Esophagus muscularis mucosa (tissue), 4 donors: ENCODE data around the gene SLC16A13.

ENCODE experiments used
- EP300 ChIP-seq: sonication (generic); formaldehyde crosslinking; IDR thresholded peaks from one replicate; pipeline ENCODE4 v1.6.1; 2017; ENCODE audit warnings: antibody characterized with exemption
- POLR2A ChIP-seq: fragments of 450-650 bp; IDR thresholded peaks from one replicate; pipeline ENCODE4 v1.6.1; 2017; ENCODE audit warnings: antibody characterized with exemption, moderate library complexity, mild to moderate bottlenecking, low read depth
- TF ChIP-seq, protein P1 (sequence below), 3 experiments: fragments of 200-600 bp in 2 of 3; fragments of 450-650 bp in 1 of 3; sonication (generic) in 2 of 3; IDR thresholded peaks; one replicate each; pipeline ENCODE4 v1.5.1; 2017 to 2019; ENCODE audit warnings: antibody characterized with exemption in 3 of 3, mild to moderate bottlenecking in 2 of 3, moderate library complexity in 1 of 3

- TF ChIP-seq, protein P1, sequence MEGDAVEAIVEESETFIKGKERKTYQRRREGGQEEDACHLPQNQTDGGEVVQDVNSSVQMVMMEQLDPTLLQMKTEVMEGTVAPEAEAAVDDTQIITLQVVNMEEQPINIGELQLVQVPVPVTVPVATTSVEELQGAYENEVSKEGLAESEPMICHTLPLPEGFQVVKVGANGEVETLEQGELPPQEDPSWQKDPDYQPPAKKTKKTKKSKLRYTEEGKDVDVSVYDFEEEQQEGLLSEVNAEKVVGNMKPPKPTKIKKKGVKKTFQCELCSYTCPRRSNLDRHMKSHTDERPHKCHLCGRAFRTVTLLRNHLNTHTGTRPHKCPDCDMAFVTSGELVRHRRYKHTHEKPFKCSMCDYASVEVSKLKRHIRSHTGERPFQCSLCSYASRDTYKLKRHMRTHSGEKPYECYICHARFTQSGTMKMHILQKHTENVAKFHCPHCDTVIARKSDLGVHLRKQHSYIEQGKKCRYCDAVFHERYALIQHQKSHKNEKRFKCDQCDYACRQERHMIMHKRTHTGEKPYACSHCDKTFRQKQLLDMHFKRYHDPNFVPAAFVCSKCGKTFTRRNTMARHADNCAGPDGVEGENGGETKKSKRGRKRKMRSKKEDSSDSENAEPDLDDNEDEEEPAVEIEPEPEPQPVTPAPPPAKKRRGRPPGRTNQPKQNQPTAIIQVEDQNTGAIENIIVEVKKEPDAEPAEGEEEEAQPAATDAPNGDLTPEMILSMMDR (IDR thresholded peaks at IDR 0.05): no peak
- TF ChIP-seq POLR2A (no peak), EP300 (no peak)
These were observed 10.4 kb downstream of the SLC16A13 start for GRCh38 chr17:7046127-7046724.
